NOMO-1 treated with DMSO at 0.1 percent for 48 hours (cell line): ENCODE measurements around the gene OCA2.

Experiments used
- DNase-seq: peaks from one replicate; lab custom pipeline; 2025; ENCODE audit not compliant: unreplicated experiment; lab: John Stamatoyannopoulos, UW

The OCA2 gene

GRCh38 chr15:27826902-27827714 lies 272.0 kb downstream of the OCA2 start:
- no peak for DNase-seq

GRCh38 chr15:27826411-27826810 lies 272.7 kb downstream of the OCA2 start:
- DNase-seq, result no peak

DNA sequence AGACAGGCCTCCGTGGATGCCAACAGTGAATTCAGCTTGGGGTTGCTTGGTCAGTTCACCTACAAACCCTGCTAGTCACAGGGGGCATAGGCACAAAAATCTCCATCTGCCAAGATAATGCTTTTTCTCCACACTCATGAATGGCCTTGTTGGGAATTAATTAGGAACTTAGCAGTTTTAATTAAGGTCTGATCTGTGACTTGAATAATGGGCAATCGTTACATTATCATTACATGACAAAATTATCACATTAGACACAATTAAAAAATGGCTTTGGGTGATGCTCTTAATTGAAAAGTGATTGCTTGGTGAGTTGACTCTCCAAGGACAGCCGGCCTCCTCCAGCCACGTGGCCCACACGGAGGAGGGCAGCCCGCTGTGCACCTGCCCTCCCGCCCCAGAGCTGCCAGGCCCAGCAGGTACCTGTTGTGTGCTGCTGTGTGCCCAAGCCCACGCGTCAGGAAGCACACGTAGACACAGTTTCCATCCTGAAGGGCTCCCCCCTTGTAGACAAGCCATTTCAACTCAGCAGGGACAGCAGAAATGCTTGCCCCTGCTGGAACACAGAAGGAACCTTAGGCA lies 274.2 kb downstream of the OCA2 start:
- no peak for DNase-seq

- no peak for DNase-seq
Observed at GRCh38 chr15:27821273-27821672, 277.8 kb downstream of the OCA2 start.

DNA sequence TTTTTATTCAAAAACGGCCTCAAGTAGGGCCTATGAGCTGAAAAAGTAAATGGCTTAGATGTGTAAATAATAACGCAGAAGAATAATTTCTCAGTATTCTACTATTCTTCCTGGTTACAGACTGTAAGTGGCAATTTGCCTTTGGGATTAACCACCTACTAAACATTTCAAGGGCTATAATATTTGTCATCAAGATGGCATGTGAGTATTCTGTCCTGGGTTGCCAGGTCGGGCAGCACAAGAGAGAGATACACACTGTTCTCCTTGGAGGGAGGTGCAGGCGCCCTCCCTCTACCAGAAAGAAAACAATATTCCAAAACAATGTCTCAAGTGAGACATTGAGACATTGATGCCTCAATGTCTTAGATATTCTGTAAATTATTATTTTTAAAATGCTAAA lies 278.4 kb downstream of the OCA2 start:
- no peak for DNase-seq

GRCh38 chr15:27820232-27820631 lies 278.9 kb downstream of the OCA2 start:
- DNase-seq, result peak; percentile 14

GRCh38 chr15:27817258-27817657 lies 281.9 kb downstream of the OCA2 start:
- no peak for DNase-seq

GRCh38 chr15:27816790-27817189 lies 282.3 kb downstream of the OCA2 start:
- DNase-seq, result no peak

DNA sequence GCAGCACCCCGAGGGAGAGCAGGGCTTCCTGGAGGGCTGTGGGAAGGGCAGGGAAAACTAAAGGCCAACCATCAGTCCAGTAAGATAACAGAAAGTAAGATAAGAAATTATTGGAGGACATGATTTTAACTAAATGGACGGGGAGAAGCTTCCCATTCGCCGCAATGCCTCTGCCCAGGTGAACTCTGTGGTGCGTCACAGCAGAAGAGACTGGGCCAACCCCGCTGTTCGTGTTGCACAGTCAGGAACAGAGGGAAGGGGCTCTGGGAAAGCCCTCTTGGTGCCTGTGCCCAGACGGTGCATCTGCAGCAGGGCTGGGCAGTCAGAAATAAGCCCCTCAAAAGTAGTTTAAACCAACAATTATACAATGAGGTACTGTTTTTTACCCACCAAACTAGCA lies 284.1 kb downstream of the OCA2 start:
- no peak for DNase-seq

- no peak for DNase-seq
Observed at GRCh38 chr15:27813139-27813538, 286.0 kb downstream of the OCA2 start.

DNA sequence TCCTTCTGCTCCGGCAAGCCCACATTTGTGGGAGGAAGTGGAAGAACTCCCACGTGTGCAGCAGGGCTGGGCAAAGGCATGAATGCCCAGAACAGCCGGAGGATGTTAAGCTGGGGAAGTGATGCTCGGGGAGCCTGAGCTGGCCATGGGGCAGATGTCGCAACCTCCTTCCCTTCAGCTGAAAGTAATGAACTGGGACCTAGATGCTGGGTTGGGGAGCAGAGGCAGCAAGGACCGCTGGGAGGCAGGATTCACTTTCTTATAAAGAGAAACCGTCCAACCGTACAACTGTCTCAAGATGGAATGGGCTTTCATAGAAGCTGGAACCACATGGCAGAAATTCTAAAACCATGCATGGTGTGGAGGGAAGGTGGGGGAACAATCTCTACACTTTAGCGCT lies 290.9 kb downstream of the OCA2 start:
- DNase-seq, result no peak

DNA sequence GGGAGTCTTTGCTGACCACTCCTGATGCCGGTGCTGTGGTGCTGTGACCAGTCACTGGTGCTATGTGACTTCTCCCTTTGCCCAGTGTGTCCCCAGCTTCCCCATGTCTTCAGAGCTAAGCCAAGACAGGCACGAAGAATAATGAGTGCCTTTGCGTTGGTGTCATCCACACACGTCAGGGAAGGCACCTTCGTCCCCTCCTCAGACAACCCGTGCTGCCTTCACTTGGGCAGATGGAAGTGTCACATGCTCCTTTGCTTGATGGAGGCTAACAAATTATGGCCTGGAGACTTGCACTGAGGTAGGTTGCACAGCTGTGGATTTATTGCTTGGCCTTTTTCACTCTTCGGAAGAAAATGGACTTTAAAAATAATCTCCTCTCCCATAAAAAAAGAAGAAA lies 291.8 kb downstream of the OCA2 start:
- no peak for DNase-seq

- no peak for DNase-seq
Observed at GRCh38 chr15:27806396-27806795, 292.7 kb downstream of the OCA2 start.

GRCh38 chr15:27805261-27806220 lies 293.6 kb downstream of the OCA2 start:
- DNase-seq, result no peak

GRCh38 chr15:27804569-27805260 lies 294.4 kb downstream of the OCA2 start:
- DNase-seq, result no peak

- no peak for DNase-seq
Observed at GRCh38 chr15:27798807-27799206, 300.3 kb downstream of the OCA2 start.

- DNase-seq, result no peak
Observed at GRCh38 chr15:27797765-27798164, 301.4 kb downstream of the OCA2 start.

GRCh38 chr15:27796405-27797320 lies 302.5 kb downstream of the OCA2 start:
- no peak for DNase-seq

GRCh38 chr15:27792756-27793264 lies 306.3 kb downstream of the OCA2 start:
- no peak for DNase-seq

DNA sequence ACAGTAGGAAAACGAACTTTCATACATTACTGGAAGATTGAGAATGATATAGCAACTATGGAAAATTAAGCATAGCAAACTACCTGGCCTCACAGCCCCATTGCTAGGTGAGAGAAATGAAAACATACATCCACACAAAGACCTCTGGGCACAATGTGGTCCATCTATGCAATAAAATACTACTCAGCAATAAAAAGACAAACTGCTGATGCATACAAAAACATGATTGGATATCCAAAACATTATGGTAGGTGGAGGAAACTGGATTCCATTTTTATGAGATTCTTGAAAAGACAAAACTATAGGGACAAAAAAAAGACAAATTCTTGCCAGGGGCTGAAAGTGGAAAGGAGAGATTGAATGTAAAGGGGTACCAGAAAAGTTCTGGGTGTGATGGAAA lies 308.8 kb downstream of the OCA2 start:
- DNase-seq, result no peak
